Tibial nerve (tissue), 4 donors: Measurements from ENCODE around the gene ECSIT. TPM values are rescaled to one million over a fixed set of nuclear protein-coding genes. Genes with fewer than 3 reads are reported as not detected.

Source experiments
- DNase-seq, 2 donors: peaks; one replicate each; pipeline ENCODE4 v3.0.0-alpha.2; 2019; ENCODE audit warnings: low spot score in 2 of 2
- H3K27ac ChIP-seq, 4 donors: fragments of 200-600 bp; sonication (generic) in 3 of 4; one replicate each; pipeline ENCODE4 v1.5.1; 2017 to 2019; ENCODE audit warnings: mild to moderate bottlenecking in 1 of 4
- H3K27me3 ChIP-seq, 2 donors: fragments of 200-600 bp; sonication (generic) in 1 of 2; one replicate each; pipeline versions ENCODE4 v1.5.1 to v1.6.0; 2017 to 2019
- H3K36me3 ChIP-seq, 3 donors: fragments of 200-600 bp; sonication (generic); one replicate each; pipeline ENCODE4 v1.5.1; 2018 to 2019
- H3K4me1 ChIP-seq, 4 donors: fragments of 200-600 bp; sonication (generic) in 3 of 4; one replicate each; pipeline ENCODE4 v1.5.1; 2017 to 2019
- H3K4me3 ChIP-seq, 4 donors: fragments of 200-600 bp; sonication (generic) in 3 of 4; one replicate each; pipeline ENCODE4 v1.5.1; 2017 to 2019; ENCODE audit warnings: mild to moderate bottlenecking in 1 of 4, moderate library complexity in 1 of 4
- H3K9me3 ChIP-seq, 4 donors: fragments of 200-600 bp; sonication (generic) in 3 of 4; one replicate each; pipeline ENCODE4 v1.5.1; 2017 to 2019
- EP300 ChIP-seq, 2 donors: sonication (generic); formaldehyde crosslinking; IDR thresholded peaks; one replicate each; pipeline ENCODE4 v1.6.1; 2017; ENCODE audit warnings: antibody characterized with exemption in 2 of 2, mild to moderate bottlenecking in 1 of 2
- POLR2A ChIP-seq, 2 donors: fragments of 450-650 bp; IDR thresholded peaks; one replicate each; pipeline ENCODE4 v1.6.1; 2017; ENCODE audit warnings: antibody characterized with exemption in 2 of 2, mild to moderate bottlenecking in 2 of 2, moderate library complexity in 2 of 2
- WGBS, 2 donors: methylation state at CpG; one replicate each; pipeline ENCODE4 v1.1.5; 2018; 5-methylcytosine and 5-hydroxymethylcytosine counted together
- total RNA-seq, 4 donors: library from RNA; depleted of rRNA; stranded (reverse); fragments of >200 nt; gene quantifications; one replicate each; pipeline ENCODE4 v1.1.0, GENCODE V29; 2016
- TF ChIP-seq, protein P1 (sequence below), 5 experiments: fragments of 200-600 bp in 3 of 5; fragments of 450-650 bp in 2 of 5; sonication (generic) in 3 of 5; IDR thresholded peaks; one replicate each; pipeline ENCODE4 v1.5.1; 2016 to 2019; ENCODE audit warnings: antibody characterized with exemption in 5 of 5, mild to moderate bottlenecking in 3 of 5, moderate library complexity in 2 of 5

The ECSIT gene
- total RNA-seq, 4 donors from 2014 or later = 45.2 to 81.6 (median 58.4) TPM

- H3K36me3 ChIP-seq = peaks cover 0 to 94% (median 0%) of the 10 kb centered on the region in 3 donors
- 91 to 94% methylated on average over 13 to 27 of the region's 27 CpGs for WGBS, 2 donors
Measured at GRCh38 chr19:11494634-11495285, 34.2 kb downstream of the ECSIT start.

GRCh38 chr19:11489378-11489777 is 39.6 kb downstream of the ECSIT start:
- 90 to 98% methylated on average over 7 of the region's 7 CpGs for WGBS, 2 donors
- DNase-seq = no peak
- H3K27me3 ChIP-seq = peaks cover 0 to 11% of the 10 kb centered on the region in 2 donors
- H3K4me3 ChIP-seq = no peak overlapping the region
- H3K9me3 ChIP-seq = no peaks in the 10 kb centered on the region
- H3K27ac ChIP-seq = no peak overlapping the region
- no peaks in the 10 kb centered on the region for H3K4me1 ChIP-seq
- TF ChIP-seq, protein P1, sequence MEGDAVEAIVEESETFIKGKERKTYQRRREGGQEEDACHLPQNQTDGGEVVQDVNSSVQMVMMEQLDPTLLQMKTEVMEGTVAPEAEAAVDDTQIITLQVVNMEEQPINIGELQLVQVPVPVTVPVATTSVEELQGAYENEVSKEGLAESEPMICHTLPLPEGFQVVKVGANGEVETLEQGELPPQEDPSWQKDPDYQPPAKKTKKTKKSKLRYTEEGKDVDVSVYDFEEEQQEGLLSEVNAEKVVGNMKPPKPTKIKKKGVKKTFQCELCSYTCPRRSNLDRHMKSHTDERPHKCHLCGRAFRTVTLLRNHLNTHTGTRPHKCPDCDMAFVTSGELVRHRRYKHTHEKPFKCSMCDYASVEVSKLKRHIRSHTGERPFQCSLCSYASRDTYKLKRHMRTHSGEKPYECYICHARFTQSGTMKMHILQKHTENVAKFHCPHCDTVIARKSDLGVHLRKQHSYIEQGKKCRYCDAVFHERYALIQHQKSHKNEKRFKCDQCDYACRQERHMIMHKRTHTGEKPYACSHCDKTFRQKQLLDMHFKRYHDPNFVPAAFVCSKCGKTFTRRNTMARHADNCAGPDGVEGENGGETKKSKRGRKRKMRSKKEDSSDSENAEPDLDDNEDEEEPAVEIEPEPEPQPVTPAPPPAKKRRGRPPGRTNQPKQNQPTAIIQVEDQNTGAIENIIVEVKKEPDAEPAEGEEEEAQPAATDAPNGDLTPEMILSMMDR (IDR thresholded peaks at IDR 0.05) = no peak
- TF ChIP-seq POLR2A (IDR thresholded peaks at IDR 0.05) (no peak), EP300 (IDR thresholded peaks at IDR 0.05) (no peak)
- peaks cover 0 to 100% (median 0%) of the 10 kb centered on the region in 3 donors for H3K36me3 ChIP-seq

More at GRCh38 chr19:11494634-11495285, 34.2 kb downstream of the ECSIT start:
- no peak for TF ChIP-seq EP300 (IDR thresholded peaks at IDR 0.05)
- no peak for TF ChIP-seq POLR2A (IDR thresholded peaks at IDR 0.05)
- TF ChIP-seq, protein P1 (IDR thresholded peaks at IDR 0.05) = no peak
- Histone ChIP-seq H3K27me3 (no peaks in the 10 kb centered on the region), H3K4me3 (no peak overlapping the region), H3K27ac (no peak overlapping the region), H3K9me3 (no peaks in the 10 kb centered on the region), H3K4me1 (no peaks in the 10 kb centered on the region)
- no peak for DNase-seq

DNA sequence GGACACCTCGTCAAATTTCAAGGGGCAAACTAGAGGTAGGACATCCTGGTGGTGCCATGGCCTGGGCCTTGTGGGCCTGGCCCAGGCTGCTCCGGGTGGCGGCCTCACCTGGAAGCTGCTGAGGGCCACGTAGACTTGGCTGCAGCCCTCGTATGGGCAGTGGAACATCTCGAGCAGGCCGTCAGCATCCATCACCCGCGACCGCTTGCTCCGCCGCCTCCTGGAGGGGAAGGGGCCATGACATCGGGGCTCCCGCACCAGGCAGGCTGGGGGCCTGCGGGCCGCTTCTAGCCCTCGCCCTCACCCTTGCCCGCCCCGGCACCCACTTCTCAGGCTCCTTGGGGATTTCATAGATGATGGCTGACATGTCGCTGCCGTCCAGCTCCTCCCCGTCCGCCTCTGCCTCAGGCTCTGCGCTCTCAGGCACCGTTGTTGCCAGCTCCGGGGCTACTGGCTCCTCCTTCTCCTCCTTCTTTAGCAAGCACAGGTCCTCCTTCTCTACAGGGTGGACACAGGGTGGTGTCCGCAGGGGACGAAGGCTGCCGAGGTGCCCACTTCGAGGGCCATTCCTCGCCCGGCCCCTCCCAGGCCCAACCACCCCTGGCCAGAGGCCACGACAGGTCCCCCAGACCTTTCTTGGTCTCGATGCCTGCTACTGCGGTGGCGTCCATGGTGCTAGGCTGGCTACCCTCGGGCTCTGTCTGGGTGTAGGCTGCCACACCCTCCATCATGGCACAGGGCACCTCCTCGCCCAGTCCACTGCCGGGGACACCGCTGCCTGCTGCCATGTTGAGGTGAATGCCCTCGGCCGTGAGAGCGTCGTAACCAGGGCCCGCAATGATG is 42.1 kb downstream of the ECSIT start:
- Histone ChIP-seq H3K27ac (no peak overlapping the region), H3K36me3 (peaks cover 0 to 88% (median 6%) of the 10 kb centered on the region in 3 donors), H3K9me3 (no peaks in the 10 kb centered on the region), H3K4me1 (peaks cover 0 to 15% (median 12%) of the 10 kb centered on the region in 4 donors), H3K27me3 (peaks cover 0 to 36% of the 10 kb centered on the region in 2 donors), H3K4me3 (no peak overlapping the region)
- DNase-seq = no peak
- TF ChIP-seq EP300 (IDR thresholded peaks at IDR 0.05) (no peak), POLR2A (IDR thresholded peaks at IDR 0.05) (no peak)
- TF ChIP-seq, protein P1 (IDR thresholded peaks at IDR 0.05) = no peak
- WGBS, 2 donors = 90 to 91% methylated on average over 36 to 45 of the region's 45 CpGs

DNA sequence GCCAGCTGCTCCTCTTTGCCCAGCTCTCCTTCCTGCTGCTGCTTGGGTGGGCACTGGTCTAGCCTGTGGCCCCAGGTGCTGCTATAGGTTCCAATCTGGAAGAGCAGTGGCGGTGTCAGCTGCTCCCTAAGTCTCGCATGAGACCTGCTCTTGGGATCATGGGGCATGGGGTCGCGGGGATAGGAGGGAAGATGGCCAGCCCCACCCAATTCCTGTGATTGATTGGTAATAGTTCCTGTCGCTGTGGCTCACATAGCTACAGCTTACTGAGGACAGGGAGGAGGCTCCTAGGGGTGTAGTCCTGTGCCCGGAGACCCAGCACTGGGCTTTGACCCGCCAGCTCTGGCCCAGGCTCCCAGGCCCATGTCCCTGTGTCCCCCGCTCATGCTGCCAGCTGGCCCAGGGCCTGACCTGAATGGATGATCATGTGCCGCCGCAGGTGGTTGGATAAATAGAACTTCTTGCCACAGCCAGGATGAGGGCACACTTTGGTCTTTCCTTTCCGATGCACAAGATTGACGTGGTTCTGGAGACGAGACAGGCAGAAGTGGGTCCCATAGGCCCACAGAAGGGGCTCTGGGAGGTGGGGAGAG is 43.6 kb downstream of the ECSIT start:
- peaks cover 0 to 73% (median 6%) of the 10 kb centered on the region in 3 donors for H3K36me3 ChIP-seq
- DNase-seq = no peak
- 93 to 94% methylated on average over 10 to 11 of the region's 13 CpGs for WGBS, 2 donors
- TF ChIP-seq EP300 (IDR thresholded peaks at IDR 0.05) (no peak), POLR2A (IDR thresholded peaks at IDR 0.05) (no peak)
- TF ChIP-seq, protein P1 (IDR thresholded peaks at IDR 0.05) = no peak
- H3K9me3 ChIP-seq = no peaks in the 10 kb centered on the region
- no peak overlapping the region for H3K4me3 ChIP-seq
- H3K4me1 ChIP-seq = peaks cover 0 to 31% (median 14%) of the 10 kb centered on the region in 4 donors
- peaks cover 0 to 52% of the 10 kb centered on the region in 2 donors for H3K27me3 ChIP-seq
- H3K27ac ChIP-seq = no peak overlapping the region
